ENCODE measurements around the gene ADARB1.

Gene ADARB1

DNA sequence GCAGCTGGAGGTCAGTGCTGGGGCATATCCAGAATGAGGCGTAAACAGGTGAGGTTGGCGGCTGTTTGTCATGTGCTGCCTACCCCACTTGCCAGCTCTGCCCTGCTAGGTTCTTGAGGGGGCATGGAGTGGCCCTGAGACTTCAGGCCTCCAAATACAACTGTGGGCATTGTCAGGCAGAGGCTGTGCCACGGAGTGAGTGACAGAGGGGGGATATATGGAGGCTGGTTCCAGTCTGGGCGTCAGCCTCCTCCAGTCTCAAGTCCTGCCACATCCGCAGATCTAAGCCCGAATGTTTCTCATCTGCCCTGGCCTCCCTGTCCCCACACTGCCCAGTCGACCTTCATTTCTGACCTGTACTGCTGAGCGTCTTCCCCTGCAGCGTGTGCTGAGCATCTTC lies 128.0 kb downstream of the ADARB1 start:
- DNase-seq (ENCODE audit: low read depth), result no peak
- TF ChIP-seq, protein P1, sequence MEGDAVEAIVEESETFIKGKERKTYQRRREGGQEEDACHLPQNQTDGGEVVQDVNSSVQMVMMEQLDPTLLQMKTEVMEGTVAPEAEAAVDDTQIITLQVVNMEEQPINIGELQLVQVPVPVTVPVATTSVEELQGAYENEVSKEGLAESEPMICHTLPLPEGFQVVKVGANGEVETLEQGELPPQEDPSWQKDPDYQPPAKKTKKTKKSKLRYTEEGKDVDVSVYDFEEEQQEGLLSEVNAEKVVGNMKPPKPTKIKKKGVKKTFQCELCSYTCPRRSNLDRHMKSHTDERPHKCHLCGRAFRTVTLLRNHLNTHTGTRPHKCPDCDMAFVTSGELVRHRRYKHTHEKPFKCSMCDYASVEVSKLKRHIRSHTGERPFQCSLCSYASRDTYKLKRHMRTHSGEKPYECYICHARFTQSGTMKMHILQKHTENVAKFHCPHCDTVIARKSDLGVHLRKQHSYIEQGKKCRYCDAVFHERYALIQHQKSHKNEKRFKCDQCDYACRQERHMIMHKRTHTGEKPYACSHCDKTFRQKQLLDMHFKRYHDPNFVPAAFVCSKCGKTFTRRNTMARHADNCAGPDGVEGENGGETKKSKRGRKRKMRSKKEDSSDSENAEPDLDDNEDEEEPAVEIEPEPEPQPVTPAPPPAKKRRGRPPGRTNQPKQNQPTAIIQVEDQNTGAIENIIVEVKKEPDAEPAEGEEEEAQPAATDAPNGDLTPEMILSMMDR (IDR thresholded peaks at IDR 0.05; ENCODE audit: low read length, missing control alignments), result no peak
- no peak overlapping the region for H3K4me3 ChIP-seq (replicated peaks; ENCODE audit: low read depth, low read length)

DNA sequence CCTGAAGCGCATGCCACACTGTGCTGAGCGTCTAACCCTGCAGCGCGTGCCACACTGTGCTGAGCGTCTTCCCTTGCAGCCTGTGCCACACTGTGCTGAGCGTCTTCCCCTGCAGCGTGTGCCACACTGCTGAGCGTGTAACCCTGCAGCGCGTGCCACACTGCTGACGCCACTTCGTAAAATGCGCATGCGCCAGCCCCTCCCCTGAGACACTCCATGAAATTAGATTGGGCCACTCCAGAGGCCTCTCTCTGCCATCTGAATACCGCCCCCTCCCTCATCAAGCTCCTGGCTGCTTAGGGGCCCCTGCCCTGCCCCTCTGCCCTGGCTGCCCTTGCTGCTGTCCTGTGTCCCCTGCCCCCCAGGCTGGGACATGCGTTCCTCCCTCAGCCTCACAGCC lies 128.5 kb downstream of the ADARB1 start:
- H3K4me3 ChIP-seq (replicated peaks; ENCODE audit: low read depth, low read length), result no peak overlapping the region
- DNase-seq (ENCODE audit: low read depth), result no peak
- TF ChIP-seq, protein P1 (IDR thresholded peaks at IDR 0.05; ENCODE audit: low read length, missing control alignments), result no peak

DNA sequence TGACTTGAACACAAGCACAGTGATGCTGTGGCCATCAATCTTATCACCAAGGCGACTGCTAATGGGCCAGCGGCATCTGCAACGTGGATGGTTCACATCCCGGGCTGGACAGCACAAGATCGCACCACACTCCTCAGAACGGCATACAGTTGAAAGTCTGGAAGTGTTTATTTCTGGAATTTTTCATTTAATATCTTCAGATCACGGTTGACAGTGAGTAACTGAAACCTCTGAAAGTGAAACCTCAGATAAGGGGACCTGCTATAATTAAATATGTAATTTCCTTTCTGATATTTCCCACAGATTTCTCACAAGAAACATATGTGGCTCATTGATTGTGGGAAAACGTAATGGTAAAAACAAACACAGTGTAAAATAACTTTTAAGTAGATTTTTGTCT lies 129.6 kb downstream of the ADARB1 start:
- TF ChIP-seq, protein P1 (IDR thresholded peaks at IDR 0.05; ENCODE audit: low read length, missing control alignments), result no peak

DNA sequence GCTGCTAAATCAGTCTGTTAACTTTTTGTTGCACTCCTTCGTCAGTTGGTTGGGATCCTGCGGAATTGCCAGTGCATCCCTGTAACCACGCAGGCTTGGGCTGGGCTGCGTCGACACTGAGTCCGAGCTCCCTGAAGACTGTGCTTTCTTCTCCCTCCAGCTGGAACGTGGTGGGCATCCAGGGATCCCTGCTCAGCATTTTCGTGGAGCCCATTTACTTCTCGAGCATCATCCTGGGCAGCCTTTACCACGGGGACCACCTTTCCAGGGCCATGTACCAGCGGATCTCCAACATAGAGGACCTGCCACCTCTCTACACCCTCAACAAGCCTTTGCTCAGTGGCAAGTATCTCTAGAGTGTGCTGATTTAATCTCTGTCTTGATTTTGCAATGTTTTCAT lies 130.0 kb downstream of the ADARB1 start:
- DNase-seq (ENCODE audit: low read depth), result no peak
- H3K4me3 ChIP-seq (replicated peaks; ENCODE audit: low read depth, low read length), result no peak overlapping the region
- TF ChIP-seq, protein P1 (IDR thresholded peaks at IDR 0.05; ENCODE audit: low read length, missing control alignments), result no peak

More for the DNA sequence above, 129.6 kb downstream of the ADARB1 start:
- no peak for DNase-seq (ENCODE audit: low read depth)
- H3K4me3 ChIP-seq (replicated peaks; ENCODE audit: low read depth, low read length), result no peak overlapping the region

DNA sequence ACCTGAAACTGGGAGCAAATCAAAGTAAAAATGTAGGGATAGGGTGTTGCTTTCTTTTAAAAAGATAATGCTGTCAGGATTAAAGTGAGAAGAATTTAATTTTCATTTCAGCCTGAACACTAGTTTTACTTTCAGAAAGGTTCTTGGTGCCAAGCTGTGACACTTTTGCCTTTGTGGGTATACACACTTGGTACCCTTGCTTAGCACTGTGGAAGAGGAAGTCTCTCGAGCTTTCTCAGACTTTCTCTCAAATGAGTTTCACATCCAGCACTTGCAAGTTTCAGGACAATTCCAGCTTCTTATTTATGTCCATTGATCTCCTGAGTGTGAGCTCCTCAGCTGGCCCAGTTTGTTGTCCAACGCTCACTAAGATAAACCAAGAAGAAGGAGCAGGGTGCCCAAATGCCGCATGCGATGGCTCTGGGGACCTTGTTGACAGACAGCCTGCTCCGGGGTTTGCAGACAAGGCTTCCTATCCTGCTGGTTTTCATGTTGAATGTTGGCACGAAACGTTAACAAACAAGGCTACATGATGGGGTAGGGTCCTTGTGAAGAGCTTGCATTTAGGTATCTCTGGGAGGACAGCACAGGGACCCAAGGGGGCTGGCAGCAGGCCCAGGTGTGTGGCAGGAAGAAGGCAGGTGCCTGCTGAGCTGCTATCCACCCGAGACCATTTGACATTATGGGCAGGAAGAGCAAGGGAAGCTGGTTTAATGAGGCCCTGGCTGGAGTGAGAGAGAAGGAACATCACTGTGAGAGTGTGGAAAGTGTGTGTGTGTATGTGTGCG lies 133.7 kb downstream of the ADARB1 start:
- H3K4me3 ChIP-seq (replicated peaks; ENCODE audit: low read depth, low read length), result no peak overlapping the region
- TF ChIP-seq, protein P1 (IDR thresholded peaks at IDR 0.05; ENCODE audit: low read length, missing control alignments), result no peak
- no peak for DNase-seq (ENCODE audit: low read depth)

DNA sequence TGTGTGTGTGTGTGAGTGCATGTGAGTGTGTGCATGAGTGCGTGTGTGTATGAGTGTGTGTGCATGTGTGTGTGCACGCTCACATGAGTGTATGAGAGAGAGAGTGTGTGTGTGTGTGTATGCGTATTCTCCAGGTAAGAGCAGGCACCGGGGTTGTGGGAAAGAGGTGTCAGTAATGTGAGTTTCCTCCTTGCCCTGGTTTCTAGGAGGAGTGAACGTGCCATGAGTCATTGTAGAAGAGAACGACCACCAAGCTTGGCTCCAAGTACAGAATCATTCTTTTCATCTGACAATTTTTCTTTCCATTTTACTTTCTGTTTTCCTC lies 134.2 kb downstream of the ADARB1 start:
- DNase-seq (ENCODE audit: low read depth), result peak; percentile 12
- H3K4me3 ChIP-seq (replicated peaks; ENCODE audit: low read depth, low read length), result no peak overlapping the region
- TF ChIP-seq, protein P1 (IDR thresholded peaks at IDR 0.05; ENCODE audit: low read length, missing control alignments), result no peak

DNA sequence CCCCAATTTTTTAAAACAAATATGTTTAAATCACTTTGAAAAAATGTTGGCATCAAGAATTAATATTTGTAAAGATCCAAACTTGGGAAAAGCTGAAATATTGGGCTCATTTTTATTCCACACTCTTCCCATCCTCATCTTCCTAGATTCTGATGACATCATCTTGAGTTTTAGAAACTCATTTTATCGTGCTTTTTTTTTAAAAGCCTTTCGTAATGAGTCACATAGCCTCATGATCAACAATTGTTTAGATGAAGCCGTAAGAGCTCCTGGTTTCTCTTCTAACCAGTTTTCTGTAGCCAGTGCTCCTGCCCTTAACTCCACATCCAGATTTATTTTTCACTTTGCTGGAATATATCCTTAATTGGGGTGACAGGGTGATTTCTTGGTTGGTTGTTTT lies 134.7 kb downstream of the ADARB1 start:
- peak; percentile 71 for DNase-seq (ENCODE audit: low read depth)
- TF ChIP-seq, protein P1 (IDR thresholded peaks at IDR 0.05; ENCODE audit: low read length, missing control alignments), result no peak
- H3K4me3 ChIP-seq (replicated peaks; ENCODE audit: low read depth, low read length), result no peak overlapping the region
